HG02870 (cell line): ENCODE data around the gene SPDYE1.
"Not testable (repeated sequence)": the region's sequence is repeated elsewhere in the genome, so short reads cannot be mapped to it uniquely, and the experiment has no call there.

Experiments used
- ATAC-seq: cut with Tn5 transposase; IDR thresholded peaks from one replicate; pipeline ENCODE4 v1.9.1; 2021; ENCODE audit warnings: mild to moderate bottlenecking, moderate library complexity; ENCODE audit not compliant: unreplicated experiment

The SPDYE1 gene

DNA sequence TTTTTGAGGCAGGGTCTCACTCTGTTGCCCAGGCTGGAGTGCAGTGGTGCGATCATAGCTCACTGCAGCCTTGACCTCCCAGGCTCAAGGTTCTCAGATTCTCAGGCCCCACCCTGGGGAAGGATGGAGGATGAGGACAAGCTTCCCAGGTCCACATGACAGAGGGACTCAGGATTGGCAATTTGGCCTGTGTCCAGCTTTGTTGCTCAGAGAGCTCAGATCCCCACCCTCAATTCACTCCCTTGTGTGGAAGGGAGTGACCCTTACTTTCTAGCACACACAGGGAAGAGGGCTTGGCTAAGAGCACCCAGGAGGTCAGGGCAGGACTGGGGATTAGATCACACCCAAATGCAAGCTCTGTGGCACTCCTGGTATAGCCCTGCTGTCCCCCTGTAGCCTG lies 6.9 kb upstream of the SPDYE1 start:
- not testable (repeated sequence) for ATAC-seq

DNA sequence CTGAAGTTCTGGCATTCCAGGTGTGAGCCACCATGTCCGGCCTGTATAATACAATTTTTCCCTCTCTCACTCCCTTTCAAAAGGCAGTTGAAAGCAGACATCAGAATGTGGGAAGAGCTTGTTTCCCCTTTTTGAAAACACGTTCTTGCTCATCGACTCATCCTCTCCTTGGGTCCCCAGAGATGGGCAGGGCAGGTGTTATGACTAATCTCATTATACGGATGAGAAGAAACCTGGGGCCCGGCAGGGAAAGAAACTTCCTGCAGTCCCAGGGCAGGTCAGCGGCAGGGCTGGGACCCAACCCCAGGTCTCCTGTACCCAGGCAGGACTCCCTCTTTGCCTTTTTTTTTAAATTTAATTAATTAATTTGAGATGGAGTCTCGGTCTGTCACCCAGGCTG lies 4.8 kb upstream of the SPDYE1 start:
- ATAC-seq, result peak; percentile 97

DNA sequence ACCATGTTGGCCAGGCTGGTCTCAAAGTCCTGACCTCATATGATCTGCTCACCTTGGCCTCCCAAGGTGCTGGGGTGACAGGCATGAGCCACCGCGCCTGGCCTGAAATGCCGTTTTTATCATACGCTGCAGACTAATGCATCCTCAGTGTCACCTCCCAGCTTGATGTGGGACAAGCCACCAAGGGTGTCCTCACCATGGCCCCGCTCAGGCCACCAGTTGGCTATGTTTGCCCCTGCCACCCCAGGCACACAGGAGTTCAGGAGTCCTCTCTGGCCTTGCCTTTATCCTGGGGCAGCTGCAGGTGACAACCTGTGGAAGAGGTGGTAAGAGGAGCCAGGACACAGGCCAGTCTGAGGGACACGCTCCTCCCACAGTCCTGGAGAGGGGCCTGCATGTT lies 3.0 kb upstream of the SPDYE1 start:
- not testable (repeated sequence) for ATAC-seq

DNA sequence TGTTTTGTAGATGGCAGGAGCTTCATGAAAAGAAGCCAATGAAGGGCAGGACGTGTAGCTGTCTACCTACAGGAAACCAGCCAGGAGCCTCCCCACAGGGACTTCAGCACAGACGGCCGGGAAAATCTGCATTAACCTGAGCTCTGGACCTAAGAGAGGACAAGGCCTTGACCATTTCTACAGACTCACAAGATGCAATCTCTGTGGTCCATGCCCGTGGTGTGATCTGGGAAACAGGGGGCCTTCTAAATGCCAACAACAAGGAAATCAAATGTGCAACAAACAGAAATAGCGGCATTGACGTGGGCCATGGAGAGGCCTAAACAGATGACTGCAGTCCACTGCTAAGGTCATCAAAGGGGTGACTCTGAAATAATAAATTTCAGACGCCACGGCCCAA lies 14.4 kb downstream of the SPDYE1 start:
- ATAC-seq, result not testable (repeated sequence)

DNA sequence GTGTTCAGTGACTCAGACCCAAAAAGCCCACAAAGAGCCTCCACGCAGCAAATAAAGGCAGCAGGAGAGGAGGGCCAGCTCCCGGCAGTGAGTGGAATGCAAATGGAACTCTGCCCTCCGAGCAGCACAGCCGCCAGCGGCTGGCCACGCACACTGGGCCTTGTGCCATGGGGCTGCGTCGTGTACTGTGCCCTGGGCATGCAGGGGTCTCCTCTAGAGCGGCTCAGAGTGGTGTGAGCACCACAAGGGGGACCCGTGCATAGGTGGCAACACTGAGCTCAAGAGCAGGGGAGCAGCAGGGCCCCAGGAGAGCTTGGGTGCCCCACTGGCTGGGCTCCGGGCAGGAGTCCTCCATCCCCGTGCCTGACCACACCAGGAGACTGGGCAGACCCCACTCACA lies 17.4 kb downstream of the SPDYE1 start:
- ATAC-seq, result not testable (repeated sequence)

DNA sequence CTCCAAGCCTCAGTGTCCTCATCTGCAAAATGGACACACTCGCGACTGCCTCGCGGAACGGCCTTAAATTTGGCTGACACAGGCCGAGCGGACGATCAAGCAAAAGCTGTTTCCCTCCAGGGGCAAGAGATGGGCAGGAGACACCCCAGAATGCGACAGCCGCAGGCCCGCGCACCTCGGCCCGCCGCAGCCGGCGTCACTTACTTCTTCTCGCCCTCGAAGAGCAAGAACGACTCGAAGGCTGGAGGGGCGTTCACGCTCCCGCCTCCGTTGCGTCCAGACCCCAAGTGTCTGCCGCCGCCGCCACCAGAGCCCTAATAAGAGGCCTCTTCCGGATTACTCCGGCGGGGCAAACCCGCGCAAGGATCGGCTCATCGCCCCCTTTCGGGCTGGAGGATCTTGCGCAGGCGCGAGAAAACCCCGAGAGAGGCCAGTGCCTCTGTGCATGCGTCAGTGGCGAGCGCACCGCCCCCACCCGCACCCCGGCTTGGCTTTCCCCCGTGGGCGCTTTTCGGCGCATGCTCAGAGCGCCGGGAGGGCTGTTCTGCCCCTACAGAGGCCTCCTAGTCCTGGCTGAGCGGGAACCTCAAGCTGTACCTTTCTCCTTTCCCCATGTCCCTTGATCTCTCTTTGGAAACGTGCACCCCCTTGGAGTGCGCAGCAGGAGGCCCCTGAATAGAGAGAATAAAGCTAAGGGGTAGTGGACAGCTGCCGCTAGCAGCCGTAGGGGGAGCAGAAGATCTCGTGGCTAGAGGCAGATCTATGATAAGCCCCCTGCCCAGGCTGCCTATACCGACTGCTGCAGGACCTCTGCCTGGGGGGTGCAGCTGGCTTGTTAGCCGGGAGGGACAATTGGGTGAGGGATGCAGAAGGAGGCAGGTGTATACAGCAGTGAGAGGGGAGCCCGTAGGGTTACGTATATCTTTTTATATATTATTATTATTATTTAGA lies 21.4 kb downstream of the SPDYE1 start:
- ATAC-seq, result peak; percentile 95

DNA sequence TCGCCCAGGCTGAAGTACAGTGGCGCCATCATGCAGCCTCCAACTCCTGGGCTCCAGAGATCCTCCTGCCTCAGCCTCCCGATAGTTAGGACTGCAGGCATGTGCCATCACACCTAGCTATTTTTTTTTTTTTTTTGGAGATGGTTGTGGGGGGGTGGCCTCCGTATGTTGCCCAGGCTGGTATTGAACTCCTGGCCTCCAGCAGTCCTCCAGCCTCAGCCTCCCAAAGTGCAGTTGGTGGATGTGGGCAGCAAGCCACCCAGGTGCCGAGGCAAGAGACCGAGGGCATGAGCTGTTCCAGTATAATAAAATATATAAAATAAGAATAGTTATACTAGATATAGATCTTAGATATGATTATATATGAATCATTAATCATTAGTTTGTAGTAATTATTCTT lies 22.1 kb downstream of the SPDYE1 start:
- ATAC-seq, result not testable (repeated sequence)

DNA sequence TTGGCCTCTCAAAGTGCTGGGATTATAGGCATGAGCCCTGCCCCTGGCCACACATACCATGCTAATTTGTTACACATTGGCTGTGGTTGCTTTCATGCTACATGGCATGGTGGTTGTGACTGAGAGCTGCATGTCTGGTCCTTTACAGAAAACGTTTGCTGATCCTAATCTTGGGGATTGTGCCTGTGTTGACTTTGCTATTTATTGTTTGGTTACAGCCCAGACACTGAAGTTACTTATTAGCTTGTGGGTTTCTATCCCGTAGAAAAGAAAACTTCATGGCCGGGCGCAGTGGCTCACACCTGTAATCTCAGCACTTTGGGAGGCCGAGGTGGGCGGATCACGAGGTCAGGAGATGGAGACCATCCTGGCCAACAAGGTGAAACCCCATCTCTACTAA lies 24.4 kb downstream of the SPDYE1 start:
- ATAC-seq, result not testable (repeated sequence)

DNA sequence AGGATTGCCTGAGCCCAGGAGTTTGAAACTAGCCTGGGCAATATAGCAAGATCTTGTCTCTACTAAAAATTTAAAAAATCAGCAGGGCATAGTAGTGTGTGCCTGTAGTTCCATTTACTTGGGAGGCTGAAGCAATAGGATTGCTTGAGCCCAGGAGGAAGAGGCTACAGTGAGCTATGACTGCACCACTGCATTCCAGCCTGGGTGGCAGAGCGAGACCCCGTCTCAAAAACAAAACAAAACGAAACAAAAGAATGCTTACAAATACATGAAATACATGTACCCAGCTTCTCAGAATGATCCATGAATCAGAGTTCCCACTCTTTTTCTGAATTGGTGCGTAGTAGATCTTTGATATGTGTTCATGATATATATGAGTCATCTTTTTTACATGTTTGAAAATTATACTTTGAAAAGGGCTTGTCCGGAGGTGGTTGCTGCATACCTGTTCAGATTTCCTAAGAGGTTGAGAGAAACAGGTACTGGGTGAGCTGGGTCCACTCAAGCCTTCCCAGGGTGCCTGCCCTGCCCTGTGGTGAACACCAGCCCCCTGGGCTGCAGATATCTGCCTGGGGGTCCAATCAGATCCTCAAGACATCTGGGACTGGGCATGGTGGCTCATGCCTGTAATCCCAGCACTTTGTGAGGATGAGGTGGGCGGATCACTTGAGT lies 25.2 kb downstream of the SPDYE1 start:
- not testable (repeated sequence) for ATAC-seq

DNA sequence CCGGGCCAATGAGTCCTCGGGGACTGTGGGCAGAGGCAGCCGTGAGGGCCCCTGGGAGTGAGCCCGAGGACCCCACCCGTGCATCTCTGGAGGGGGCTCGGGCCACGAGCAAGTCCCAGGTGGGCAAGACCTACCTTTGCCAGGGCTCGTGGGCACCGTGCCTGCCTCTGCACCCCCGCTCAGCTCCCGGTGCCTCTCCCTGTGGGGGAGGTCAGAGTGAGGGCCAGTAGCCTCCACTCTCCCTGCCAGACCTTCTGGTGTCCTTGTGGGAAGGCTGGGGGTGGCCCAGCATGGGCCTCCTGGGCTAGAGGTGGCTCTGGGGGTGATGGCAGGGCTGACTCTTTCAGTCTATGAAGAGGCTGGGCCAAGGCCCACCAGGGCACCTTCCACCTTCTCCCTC lies 31.7 kb downstream of the SPDYE1 start:
- ATAC-seq, result not testable (repeated sequence)

DNA sequence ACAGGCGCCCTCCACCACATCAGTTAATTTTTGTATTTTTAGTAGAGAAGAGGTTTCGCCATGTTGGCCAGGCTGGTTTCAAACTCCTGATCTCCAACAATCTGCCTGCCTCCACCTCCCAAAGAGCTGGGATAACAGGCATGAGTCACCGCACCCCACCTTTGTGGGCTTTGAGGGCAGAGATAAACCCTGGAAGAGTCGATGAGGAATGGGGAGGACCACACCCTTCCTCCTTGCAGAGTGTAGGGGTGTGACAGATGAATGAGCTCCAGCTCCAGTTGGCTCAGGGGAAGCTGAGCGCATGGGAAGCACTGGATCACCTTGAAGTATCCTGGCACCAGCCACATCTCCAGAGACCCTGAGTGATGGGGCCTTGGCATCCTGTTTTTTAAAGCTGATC lies 32.3 kb downstream of the SPDYE1 start:
- not testable (repeated sequence) for ATAC-seq

DNA sequence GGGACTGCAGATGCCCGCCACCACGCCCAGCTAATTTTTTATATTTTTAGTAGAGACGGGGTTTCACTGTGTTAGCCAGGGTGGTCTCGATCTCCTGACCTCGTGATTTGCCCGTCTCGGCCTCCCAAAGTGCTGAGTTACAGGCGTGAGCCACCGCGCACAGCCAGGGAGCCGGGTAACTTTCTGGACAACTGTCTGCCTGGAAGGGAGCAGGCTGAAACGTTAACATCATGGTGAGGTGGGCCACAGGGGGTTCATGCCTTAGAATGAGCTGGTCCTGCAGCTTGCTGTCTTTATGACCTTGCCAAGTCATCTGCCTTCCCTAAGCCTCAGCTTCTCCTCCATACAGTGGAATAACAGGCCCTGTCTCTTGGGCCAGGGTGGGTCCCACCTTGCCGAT lies 33.6 kb downstream of the SPDYE1 start:
- ATAC-seq, result not testable (repeated sequence)

DNA sequence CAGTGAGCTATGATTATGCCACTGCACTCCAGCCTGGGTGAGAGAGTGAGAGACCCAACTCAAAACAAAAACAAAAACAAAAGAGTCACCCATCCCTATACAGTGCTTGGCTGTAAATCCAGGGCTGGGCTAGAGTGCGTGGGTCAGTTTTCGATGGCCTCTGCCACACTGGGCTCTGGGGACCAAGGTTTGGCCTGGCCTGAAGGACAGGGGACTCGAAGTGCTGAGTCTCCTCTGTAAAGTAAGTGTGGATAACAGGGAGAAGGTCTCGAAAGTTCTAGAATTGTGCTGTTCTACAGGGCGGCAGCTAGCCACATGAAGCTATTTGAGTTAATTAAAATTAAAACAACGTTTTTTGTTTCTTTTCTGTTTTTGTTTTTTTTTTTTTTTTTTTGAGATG lies 34.3 kb downstream of the SPDYE1 start:
- not testable (repeated sequence) for ATAC-seq

DNA sequence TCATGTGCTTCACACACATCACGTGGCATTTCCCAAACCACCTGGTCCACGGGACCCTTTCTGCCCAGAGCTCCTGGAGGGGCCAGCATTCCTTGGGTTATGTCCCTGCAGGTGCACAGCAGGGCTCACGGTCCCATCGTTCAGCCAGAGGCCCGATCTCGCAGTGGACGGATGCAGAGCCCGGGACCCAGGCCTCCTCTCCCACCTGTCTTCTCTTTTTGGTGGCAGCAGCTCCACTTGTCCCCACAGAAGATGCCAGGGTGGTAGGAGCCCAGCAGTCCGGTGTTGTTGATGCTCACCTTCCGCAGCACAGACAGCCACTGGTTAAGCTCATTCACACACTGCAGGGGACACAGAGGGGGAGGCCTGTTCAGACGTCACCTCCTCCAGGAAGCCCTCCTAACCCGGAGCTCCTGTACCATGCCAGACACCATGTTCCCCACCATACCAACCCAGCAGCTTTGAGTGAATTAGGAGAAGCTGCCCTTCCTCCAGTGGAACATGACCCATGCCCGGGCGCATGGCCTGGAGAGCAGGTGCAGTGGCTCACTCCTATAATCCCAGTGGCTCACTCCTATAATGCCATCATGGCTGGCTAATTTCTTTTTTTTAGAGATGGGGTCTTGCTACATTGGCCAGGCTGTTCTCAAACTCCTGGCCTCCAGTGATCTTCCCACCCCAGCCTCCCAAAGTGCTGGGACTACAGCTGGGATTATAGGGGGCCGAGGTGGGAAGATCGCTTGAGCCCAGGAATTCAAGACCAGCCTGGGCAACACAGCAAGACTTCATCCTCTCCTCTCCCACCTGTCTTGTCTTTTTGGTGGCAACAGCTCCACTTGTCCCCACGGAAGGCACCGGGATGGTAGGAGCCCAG lies 36.5 kb downstream of the SPDYE1 start:
- ATAC-seq, result not testable (repeated sequence)

DNA sequence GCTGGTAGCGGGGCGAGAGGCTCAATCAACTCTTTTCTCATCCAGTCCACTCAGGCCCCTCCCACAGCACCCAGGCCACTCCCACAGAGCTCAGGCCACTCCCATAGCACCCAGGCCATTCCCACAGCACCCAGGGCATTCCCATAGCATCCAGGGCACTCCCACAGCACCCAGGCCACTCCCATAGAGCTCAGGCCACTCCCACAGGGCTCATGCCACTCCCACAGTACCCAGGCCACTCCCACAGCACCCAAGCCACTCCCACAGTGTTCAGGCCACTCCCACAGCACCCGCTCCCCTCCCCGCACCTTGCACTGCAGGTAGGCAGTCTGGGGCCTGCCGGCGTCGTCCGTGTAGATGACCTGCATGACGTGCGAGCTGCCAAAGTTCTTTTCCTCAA lies 38.7 kb downstream of the SPDYE1 start:
- not testable (repeated sequence) for ATAC-seq

DNA sequence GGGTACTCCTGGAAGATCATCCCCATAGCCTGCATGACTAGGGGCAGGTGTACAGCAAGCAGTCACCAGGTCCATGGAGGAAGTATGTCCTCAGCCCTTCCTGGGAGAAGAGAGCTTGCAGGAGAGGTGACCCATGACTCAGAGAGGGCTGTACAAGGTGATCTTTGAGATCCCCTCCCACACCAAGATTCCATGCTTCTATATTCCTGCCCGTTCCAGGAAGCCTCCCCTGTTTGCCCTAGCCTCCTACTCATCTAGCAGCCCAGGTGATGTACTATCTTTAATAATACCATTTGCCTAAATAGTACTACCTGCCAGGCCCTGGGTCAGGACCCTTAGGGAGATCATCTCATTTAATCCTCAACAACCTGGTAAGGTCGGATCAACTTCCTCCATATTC lies 40.3 kb downstream of the SPDYE1 start:
- not testable (repeated sequence) for ATAC-seq

DNA sequence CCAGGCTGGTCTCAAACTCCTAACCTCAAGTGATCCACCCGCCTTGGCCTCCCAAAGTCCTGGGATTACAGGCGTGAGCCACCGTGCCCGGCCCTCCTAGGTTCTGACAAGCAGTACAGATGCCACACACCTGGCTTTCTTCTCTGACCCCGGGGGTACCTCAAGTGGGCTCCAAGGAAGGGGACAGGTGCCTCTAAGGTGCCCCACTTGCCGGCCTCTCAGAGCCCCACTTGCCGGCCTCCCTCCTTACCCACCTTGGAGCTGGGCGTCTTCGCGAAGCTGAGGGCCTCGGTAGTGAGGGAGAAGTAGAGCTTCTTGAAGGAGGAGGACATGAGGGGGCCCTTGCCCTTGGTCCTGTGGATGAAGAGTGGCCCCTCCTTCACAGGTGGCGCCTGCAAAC lies 40.9 kb downstream of the SPDYE1 start:
- not testable (repeated sequence) for ATAC-seq

DNA sequence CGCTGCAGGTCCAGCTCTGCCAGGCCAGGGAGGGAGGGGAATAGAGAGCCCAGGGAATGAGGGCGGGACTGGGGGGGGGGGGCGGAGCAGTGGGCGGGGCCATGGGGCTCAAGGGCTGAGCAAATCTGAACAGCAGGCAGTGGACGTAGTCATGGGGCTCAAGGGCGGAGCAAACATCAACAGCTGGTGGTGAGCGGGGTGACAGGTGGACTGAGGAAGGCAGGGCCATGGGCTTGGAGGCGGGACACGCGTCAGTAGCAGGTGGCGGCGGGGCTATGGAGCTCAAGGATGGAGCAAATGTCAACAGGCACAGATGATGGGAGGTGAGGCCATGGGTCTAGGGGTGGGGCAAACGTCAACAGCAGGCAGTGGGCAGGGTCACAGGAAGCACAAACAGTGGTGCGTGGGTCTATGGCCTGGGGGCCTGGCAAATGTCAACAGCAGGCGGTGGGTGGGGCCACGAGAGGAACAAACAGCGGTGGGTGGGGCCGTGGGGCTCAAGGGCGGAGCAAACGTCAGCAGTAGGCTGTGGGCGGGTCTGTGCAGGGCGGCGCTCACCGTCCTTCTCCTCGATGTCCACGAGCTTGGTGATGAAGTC lies 41.4 kb downstream of the SPDYE1 start:
- ATAC-seq, result peak; percentile 60

DNA sequence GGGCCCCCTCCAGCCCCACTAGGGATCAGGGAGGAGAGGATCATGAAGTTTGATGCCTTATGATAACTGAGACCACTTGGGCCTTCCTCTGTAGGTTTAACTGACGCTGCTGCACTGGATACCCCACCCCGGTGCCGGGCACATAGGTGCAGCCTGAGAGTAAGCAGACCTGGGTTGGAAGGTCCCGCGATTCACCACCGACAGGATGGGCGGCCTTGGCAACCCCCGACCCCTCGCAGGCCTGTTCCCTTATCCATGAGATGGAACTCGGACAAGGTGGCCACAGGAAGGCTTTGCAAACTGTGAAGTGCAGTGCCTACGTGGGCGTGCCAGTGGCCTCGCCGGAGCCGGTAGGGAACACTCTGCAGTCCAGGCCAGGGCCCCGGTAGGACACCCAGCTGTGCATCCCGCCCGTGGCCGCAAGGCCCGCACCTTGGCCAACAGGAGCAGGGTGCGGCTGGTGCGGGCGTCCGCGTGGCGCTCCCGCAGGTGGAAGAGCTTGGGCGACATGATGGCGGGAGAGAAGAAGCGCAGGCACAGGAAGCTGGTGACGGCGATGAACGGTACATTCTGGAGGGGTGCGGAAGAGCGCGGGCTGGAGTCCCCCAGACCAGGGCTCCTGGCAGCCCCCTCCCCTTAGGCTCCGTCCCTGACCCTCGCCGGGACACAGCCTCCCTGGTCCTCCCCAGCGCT lies 42.2 kb downstream of the SPDYE1 start:
- peak; percentile 5 for ATAC-seq

DNA sequence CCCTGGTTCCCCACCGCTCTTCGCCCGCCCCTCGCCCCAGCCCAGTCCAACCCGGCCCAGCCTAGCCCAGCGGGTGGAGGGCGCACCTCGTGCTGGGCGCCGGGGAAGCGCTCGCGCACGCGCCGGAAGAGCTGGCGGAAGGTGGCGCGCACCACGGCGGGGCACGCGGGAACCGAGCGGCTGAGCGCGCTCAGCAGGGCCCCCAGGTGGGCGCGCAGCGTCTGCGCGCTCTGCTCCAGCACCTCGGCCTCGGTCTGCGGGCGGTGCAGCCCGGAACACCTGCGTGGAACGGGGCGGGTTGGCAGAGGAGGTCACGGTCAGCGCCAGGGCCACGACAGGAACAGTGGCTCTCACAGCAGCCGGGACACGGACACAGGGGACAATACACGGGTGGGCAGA lies 42.8 kb downstream of the SPDYE1 start:
- ATAC-seq, result peak; percentile 20
